Endothelial cell of umbilical vein (primary cell): ENCODE measurements around the gene HEPHL1. TPM values are rescaled to one million over a fixed set of nuclear protein-coding genes. Genes with fewer than 3 reads are reported as not detected.

ENCODE experiments used
- BruUV-seq: library from RNA; stranded (reverse); fragments of 400-500 nt; replicated peaks from 2 replicates; lab custom pipeline; 2021; lab: Mats Ljungman, UMichigan
- CTCF ChIA-PET: fragments of 300-600, 350-600 bp; sonication (Branson Sonifier 250); formaldehyde crosslinking; loops from one replicate; lab custom pipeline; 2021; ENCODE audit warnings: antibody characterized with exemption, inconsistent platforms; lab: Charles Lee
- POLR2A ChIA-PET: fragments of 300-600, 350-600 bp; sonication (Branson Sonifier 250); formaldehyde crosslinking; loops from one replicate; lab custom pipeline; 2021; ENCODE audit warnings: antibody characterized with exemption, inconsistent platforms; lab: Charles Lee
- DNase-seq: peaks from one replicate; pipeline ENCODE4 v3.0.0-alpha.2; 2011; ENCODE audit warnings: low read depth, low spot score
- FAIRE-seq: peaks from 2 replicates; lab custom pipeline; 2011; peaks lifted over from hg19 to GRCh38; lab: Jason Lieb, UNC
- H2AFZ ChIP-seq: 2 replicates; pipeline ENCODE4 v1.6.0; 2012; ENCODE audit warnings: low read depth, low read length, control low read depth, inconsistent platforms
- H3K27ac ChIP-seq: 2 replicates; pipeline ENCODE4 v1.5.1; 2011; ENCODE audit warnings: low read depth, mild to moderate bottlenecking, control low read depth, low read length, moderate library complexity; ENCODE audit not compliant: insufficient read depth
- H3K27me3 ChIP-seq, 2 experiments: 2 replicates each; pipeline versions ENCODE4 v1.6.0 to v1.6.1; 2011; ENCODE audit warnings: low read length in 2 of 2, mixed read lengths in 1 of 2; ENCODE audit not compliant: control insufficient read depth in 2 of 2, insufficient read depth in 2 of 2
- H3K36me3 ChIP-seq, 2 experiments: 2 replicates in 1 of 2; 3 replicates in 1 of 2; pipeline ENCODE4 v1.5.1; 2011; ENCODE audit warnings: low read length in 2 of 2, mild to moderate bottlenecking in 1 of 2, moderate library complexity in 1 of 2; ENCODE audit not compliant: control insufficient read depth in 2 of 2, insufficient read depth in 2 of 2; ENCODE audit errors: extremely low read depth in 1 of 2
- H3K4me1 ChIP-seq: 3 replicates; pipeline ENCODE4 v1.5.1; 2011; ENCODE audit warnings: mild to moderate bottlenecking, low read length; ENCODE audit not compliant: control insufficient read depth, insufficient read depth; ENCODE audit errors: extremely low read depth
- H3K4me2 ChIP-seq: 2 replicates; pipeline ENCODE4 v1.6.1; 2011; ENCODE audit warnings: low read length, control low read depth, mixed read lengths; ENCODE audit not compliant: insufficient read depth
- H3K4me3 ChIP-seq, 3 experiments: fragments of 200-600 bp in 1 of 3; sonication (generic), shearing (Covaris generic) in 1 of 3; replicated peaks in 1 of 3; 2 replicates each; pipeline ENCODE4 v1.5.1; 2011 to 2016; ENCODE audit warnings: control low read depth in 3 of 3, low read length in 3 of 3, mild to moderate bottlenecking in 2 of 3, inconsistent platforms in 1 of 3, low read depth in 1 of 3, moderate library complexity in 1 of 3; ENCODE audit not compliant: insufficient read depth in 1 of 3
- H3K79me2 ChIP-seq: 2 replicates; pipeline ENCODE4 v1.6.0; 2012; ENCODE audit warnings: low read length, inconsistent platforms; ENCODE audit not compliant: control insufficient read depth, insufficient read depth
- H3K9ac ChIP-seq: replicated peaks from 2 replicates; pipeline ENCODE3; 2011; ENCODE audit warnings: low read length, control low read depth; ENCODE audit not compliant: insufficient read depth; ENCODE audit errors: extremely low read depth
- H3K9me1 ChIP-seq: replicated peaks from 3 replicates; pipeline ENCODE4 v1.6.0; 2011; ENCODE audit warnings: mild to moderate bottlenecking, low read length; ENCODE audit not compliant: control insufficient read depth, insufficient read depth; ENCODE audit errors: extremely low read depth
- H3K9me3 ChIP-seq: replicated peaks from 2 replicates; pipeline ENCODE4 v1.5.1; 2012; ENCODE audit warnings: low read length, inconsistent platforms; ENCODE audit not compliant: control insufficient read depth, insufficient read depth
- H4K20me1 ChIP-seq: replicated peaks from 2 replicates; pipeline ENCODE3; 2011; ENCODE audit warnings: mild to moderate bottlenecking, low read length; ENCODE audit not compliant: control insufficient read depth, insufficient read depth; ENCODE audit errors: extremely low read depth
- EZH2 ChIP-seq: IDR thresholded peaks from 2 replicates; pipeline ENCODE4 v1.6.1; 2012; ENCODE audit warnings: borderline replicate concordance, low read depth, mild to moderate bottlenecking, moderate library complexity, low read length, inconsistent platforms; ENCODE audit not compliant: severe bottlenecking
- FOS ChIP-seq: IDR thresholded peaks from 2 replicates; pipeline ENCODE4 v1.6.1; 2011; ENCODE audit warnings: mild to moderate bottlenecking, low read length, moderate library complexity, borderline replicate concordance; ENCODE audit not compliant: insufficient read depth
- GATA2 ChIP-seq: IDR thresholded peaks from 2 replicates; pipeline ENCODE4 v1.7.0; 2011; ENCODE audit warnings: low read depth, mild to moderate bottlenecking, moderate library complexity, mixed read lengths, low read length; ENCODE audit not compliant: insufficient read length, insufficient read depth
- JUN ChIP-seq: IDR thresholded peaks from 2 replicates; pipeline ENCODE4 v1.6.1; 2011; ENCODE audit warnings: borderline replicate concordance, low read depth; ENCODE audit not compliant: insufficient read length, insufficient read depth
- MYC ChIP-seq: IDR thresholded peaks from one replicate; pipeline ENCODE4 v1.6.1; 2011; ENCODE audit warnings: mild to moderate bottlenecking, low read depth, low read length
- POLR2A ChIP-seq: IDR thresholded peaks from 2 replicates; pipeline ENCODE4 v1.6.1; 2012; ENCODE audit warnings: low read depth, mild to moderate bottlenecking, control low read depth, low read length
- POLR2AphosphoS5 ChIP-seq: IDR thresholded peaks from 2 replicates; pipeline ENCODE4 v1.6.1; 2012; ENCODE audit warnings: low read depth, mild to moderate bottlenecking, control low read depth, low read length, moderate library complexity; ENCODE audit not compliant: insufficient read depth
- dilution Hi-C: fragments of 300-500 bp; cut with MboI; formaldehyde crosslinking; loops from one replicate; pipeline ENCODE4 v1.15.0; 2019; ENCODE audit warnings: low sequenced_read_pairs; ENCODE audit not compliant: extremely low pct_ligation_motif_present
- intact Hi-C: fragments of 100-400 bp; cut with micrococcal nuclease; formaldehyde crosslinking; loops from one replicate; pipeline ENCODE4 v1.10.0; 2022
- polyA plus RNA-seq, 4 experiments: library from polyadenylated mRNA; depleted of rRNA in 3 of 4; stranded (reverse) in 3 of 4; unstranded in 1 of 4; fragments of >200 nt; gene quantifications; 2 replicates each; pipeline versions ENCODE4 v1.2.1 to v1.2.3, GENCODE V29; 2011 to 2012; ENCODE audit warnings: missing spikeins in 1 of 4
- total RNA-seq: library from RNA; stranded (reverse); gene quantifications from 2 replicates; pipeline ENCODE4 v1.2.3, GENCODE V29; 2021
- TF ChIP-seq, protein P1 (sequence below): IDR thresholded peaks from 2 replicates; pipeline ENCODE4 v1.6.1; 2011; ENCODE audit not compliant: insufficient read depth, insufficient read length
- TF ChIP-seq, protein P2 (sequence below), 2 donors: IDR thresholded peaks; 1 replicate in 1 of 2; 2 replicates in 1 of 2; pipeline ENCODE4 v1.5.1; 2011; ENCODE audit warnings: low read length in 2 of 2, mild to moderate bottlenecking in 2 of 2, moderate library complexity in 2 of 2, control low read depth in 1 of 2, inconsistent platforms in 1 of 2, low read depth in 1 of 2; ENCODE audit not compliant: insufficient read depth in 1 of 2; ENCODE audit errors: extremely low read depth in 1 of 2

Gene HEPHL1
- total and polyA plus RNA-seq, 2 donors (not counting 3 experiments of a cell fraction or from before 2014, with no cell fraction given) = not detected

DNA sequence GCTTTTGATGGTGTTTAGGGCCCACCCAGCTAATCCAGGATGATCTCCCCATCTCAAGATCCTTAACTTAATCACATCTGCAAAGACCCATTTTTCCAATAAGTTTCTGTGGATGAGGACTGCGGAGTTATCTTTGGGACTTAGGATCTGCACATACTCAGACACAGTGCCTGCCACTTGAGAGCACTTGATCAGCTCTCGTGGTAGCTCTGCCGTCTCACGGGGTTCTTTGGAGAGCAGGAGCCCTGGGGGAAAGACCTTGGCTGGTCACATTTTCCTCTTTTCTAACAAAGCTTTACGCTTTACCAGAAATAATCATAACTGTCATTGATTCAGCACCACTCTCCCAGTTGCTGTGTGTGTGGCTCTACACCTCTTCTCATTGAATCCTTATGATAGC lies 6.1 kb downstream of the HEPHL1 start:
- H3K9me3 ChIP-seq = peaks cover 1% of the 10 kb centered on the region
- no peak overlapping the region for H2AFZ ChIP-seq
- H3K27me3 ChIP-seq = no peaks in the 10 kb centered on the region
- no peak overlapping the region for H3K4me2 ChIP-seq
- no peaks in the 10 kb centered on the region for H3K79me2 ChIP-seq
- no peak for DNase-seq
- no peak for FAIRE-seq
- BruUV-seq = no TSS peak
- TF ChIP-seq FOS = no peak
- TF ChIP-seq, protein P1, sequence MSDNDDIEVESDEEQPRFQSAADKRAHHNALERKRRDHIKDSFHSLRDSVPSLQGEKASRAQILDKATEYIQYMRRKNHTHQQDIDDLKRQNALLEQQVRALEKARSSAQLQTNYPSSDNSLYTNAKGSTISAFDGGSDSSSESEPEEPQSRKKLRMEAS = no peak
- no peak for TF ChIP-seq GATA2
- TF ChIP-seq POLR2A = no peak
- no peak for TF ChIP-seq POLR2AphosphoS5
- TF ChIP-seq, protein P2, sequence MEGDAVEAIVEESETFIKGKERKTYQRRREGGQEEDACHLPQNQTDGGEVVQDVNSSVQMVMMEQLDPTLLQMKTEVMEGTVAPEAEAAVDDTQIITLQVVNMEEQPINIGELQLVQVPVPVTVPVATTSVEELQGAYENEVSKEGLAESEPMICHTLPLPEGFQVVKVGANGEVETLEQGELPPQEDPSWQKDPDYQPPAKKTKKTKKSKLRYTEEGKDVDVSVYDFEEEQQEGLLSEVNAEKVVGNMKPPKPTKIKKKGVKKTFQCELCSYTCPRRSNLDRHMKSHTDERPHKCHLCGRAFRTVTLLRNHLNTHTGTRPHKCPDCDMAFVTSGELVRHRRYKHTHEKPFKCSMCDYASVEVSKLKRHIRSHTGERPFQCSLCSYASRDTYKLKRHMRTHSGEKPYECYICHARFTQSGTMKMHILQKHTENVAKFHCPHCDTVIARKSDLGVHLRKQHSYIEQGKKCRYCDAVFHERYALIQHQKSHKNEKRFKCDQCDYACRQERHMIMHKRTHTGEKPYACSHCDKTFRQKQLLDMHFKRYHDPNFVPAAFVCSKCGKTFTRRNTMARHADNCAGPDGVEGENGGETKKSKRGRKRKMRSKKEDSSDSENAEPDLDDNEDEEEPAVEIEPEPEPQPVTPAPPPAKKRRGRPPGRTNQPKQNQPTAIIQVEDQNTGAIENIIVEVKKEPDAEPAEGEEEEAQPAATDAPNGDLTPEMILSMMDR (IDR thresholded peaks at IDR 0.05; ENCODE audit: extremely low read depth in 1 of 2, insufficient read depth in 1 of 2, low read depth in 1 of 2, low read length in 2 of 2) = no peak
- no peak for TF ChIP-seq JUN
- TF ChIP-seq MYC = no peak
- no peak for TF ChIP-seq EZH2
- ChIA-PET POLR2A (no interaction called here), CTCF (no interaction called here)
- H3K27ac ChIP-seq = no peak overlapping the region
- H3K9me1 ChIP-seq = no peaks in the 10 kb centered on the region
- no peak overlapping the region for H3K9ac ChIP-seq
- H3K4me3 ChIP-seq = no peak overlapping the region
- dilution Hi-C loops = no loop called here
- H4K20me1 ChIP-seq = no peaks in the 10 kb centered on the region
- no peaks in the 10 kb centered on the region for H3K4me1 ChIP-seq
- intact Hi-C loops = no loop called here
- no peaks in the 10 kb centered on the region for H3K36me3 ChIP-seq
